Muscle of arm (tissue), 14 donors: ENCODE measurements around the gene GIT2. TPM values are rescaled to one million over a fixed set of nuclear protein-coding genes. Genes with fewer than 3 reads are reported as not detected.

ENCODE experiments used
- DNase-seq: peaks from one replicate; pipeline ENCODE4 v3.0.0-alpha.2; 2013
- long read RNA-seq, 11 donors: transcript quantifications; one replicate each; lab custom pipeline, GENCODE V29; 2026
- polyA plus RNA-seq, 12 donors: library from polyadenylated mRNA; unstranded; fragments of 120-200 nt; gene quantifications; one replicate each; pipeline ENCODE4 v1.2.1, GENCODE V29; 2013; ENCODE audit not compliant: insufficient read length in 12 of 12

GIT2 gene, protein sequence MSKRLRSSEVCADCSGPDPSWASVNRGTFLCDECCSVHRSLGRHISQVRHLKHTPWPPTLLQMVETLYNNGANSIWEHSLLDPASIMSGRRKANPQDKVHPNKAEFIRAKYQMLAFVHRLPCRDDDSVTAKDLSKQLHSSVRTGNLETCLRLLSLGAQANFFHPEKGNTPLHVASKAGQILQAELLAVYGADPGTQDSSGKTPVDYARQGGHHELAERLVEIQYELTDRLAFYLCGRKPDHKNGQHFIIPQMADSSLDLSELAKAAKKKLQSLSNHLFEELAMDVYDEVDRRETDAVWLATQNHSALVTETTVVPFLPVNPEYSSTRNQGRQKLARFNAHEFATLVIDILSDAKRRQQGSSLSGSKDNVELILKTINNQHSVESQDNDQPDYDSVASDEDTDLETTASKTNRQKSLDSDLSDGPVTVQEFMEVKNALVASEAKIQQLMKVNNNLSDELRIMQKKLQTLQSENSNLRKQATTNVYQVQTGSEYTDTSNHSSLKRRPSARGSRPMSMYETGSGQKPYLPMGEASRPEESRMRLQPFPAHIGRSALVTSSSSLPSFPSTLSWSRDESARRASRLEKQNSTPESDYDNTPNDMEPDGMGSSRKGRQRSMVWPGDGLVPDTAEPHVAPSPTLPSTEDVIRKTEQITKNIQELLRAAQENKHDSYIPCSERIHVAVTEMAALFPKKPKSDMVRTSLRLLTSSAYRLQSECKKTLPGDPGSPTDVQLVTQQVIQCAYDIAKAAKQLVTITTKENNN
- polyA plus RNA-seq = 10 to 100 TPM in 11 of 12 donors, not detected in 1; 17.2 to 74.5 (median 55.2) TPM
- long read RNA-seq, donor 1, full-length matches to known transcripts = 6 of 6 reads
- long read RNA-seq, donor 1, partial matches to known transcripts = 0 of 6 reads
- long read RNA-seq, donor 1, other reads (novel, unspliced or antisense) = 0 of 6 reads
- long read RNA-seq, donor 2, full-length matches to known transcripts = 8 of 8 reads
- long read RNA-seq, donor 2, partial matches to known transcripts = 0 of 8 reads
- long read RNA-seq, donor 2, other reads (novel, unspliced or antisense) = 0 of 8 reads
- long read RNA-seq, donor 3 = 0 reads
- long read RNA-seq, donor 4, full-length matches to known transcripts = 1 of 1 reads
- long read RNA-seq, donor 4, partial matches to known transcripts = 0 of 1 reads
- long read RNA-seq, donor 4, other reads (novel, unspliced or antisense) = 0 of 1 reads
- long read RNA-seq, donor 5 = 0 reads
- long read RNA-seq, donor 6, partial matches to known transcripts = 0 of 4 reads
- long read RNA-seq, donor 6, other reads (novel, unspliced or antisense) = 0 of 4 reads
- long read RNA-seq, donor 7, partial matches to known transcripts = 0 of 1 reads
- long read RNA-seq, donor 7, other reads (novel, unspliced or antisense) = 0 of 1 reads
- long read RNA-seq, donor 8, full-length matches to known transcripts = 8 of 33 reads
- long read RNA-seq, donor 8, partial matches to known transcripts = 20 of 33 reads
- long read RNA-seq, donor 8, other reads (novel, unspliced or antisense) = 5 of 33 reads
- long read RNA-seq, donor 9, partial matches to known transcripts = 0 of 1 reads
- long read RNA-seq, donor 9, other reads (novel, unspliced or antisense) = 0 of 1 reads
- long read RNA-seq, donor 10, full-length matches to known transcripts = 8 of 24 reads
- long read RNA-seq, donor 10, partial matches to known transcripts = 16 of 24 reads
- long read RNA-seq, donor 10, other reads (novel, unspliced or antisense) = 0 of 24 reads
- long read RNA-seq, donor 11, full-length matches to known transcripts = 1 of 1 reads
- long read RNA-seq, donor 11, partial matches to known transcripts = 0 of 1 reads
- long read RNA-seq, donor 11, other reads (novel, unspliced or antisense) = 0 of 1 reads

DNA sequence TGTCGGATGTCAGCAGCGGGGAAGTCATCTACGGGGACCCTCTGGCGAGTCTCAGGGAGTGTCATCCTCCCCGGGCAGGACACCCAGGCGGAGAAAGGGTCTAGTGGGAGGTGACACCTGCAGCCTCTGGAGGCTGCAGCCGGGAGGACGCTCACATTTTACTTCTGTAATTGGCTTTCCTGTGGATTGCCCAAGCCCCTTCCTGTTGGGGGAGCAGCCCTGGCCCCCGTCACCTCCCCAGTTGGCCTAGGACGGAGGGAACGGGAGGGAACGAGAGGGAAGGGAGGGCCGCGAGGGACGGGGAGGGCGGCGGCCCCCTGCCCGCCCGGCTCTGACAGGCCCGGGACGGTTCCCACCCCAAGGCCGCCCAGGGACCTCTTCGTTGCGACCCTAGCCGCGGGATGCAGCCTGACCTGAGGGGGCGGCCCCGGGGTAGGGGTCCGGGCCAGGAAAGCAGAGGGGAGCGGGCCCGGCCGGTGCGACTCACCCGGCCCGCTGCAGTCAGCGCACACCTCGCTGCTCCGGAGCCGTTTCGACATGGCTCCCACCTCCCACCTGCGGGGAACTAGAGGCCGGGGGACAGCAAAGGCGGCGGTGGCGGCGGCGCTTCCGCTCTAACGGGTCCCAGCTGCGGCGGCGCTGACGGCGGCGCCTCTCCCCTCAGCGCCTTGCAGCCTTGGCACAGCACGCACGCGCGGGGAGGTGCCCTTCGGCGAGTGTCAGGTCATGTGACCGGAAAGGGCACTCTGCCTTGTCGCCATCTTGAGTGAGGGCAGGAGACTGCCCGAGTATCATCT lies at the start of gene GIT2:
Gene GIT2 (minus strand): TSS at position 683 of the 797 bp plus-strand sequence. CDS start 144 bp downstream, at position 539.
- peak; percentile 92 for DNase-seq

DNA sequence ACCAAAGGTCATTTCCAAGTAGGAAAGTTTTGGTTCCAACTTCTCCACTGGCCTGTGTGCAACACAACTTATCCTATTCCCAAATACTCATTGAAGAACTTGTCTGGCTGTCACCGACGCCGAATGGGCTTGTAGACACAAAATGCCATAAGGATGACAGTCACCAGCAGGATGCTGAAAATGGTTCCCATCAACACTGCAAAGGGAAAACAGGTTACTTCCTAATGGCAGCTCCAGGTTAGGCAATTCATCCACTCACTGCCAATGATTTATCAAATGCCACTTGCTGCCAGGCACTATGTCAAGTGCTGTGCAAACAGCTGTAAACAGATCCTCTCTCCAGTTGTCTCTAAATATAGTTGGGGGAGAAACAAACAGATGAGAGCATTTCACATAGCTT lies 46.1 kb upstream of the GIT2 start:
- DNase-seq = no peak

DNA sequence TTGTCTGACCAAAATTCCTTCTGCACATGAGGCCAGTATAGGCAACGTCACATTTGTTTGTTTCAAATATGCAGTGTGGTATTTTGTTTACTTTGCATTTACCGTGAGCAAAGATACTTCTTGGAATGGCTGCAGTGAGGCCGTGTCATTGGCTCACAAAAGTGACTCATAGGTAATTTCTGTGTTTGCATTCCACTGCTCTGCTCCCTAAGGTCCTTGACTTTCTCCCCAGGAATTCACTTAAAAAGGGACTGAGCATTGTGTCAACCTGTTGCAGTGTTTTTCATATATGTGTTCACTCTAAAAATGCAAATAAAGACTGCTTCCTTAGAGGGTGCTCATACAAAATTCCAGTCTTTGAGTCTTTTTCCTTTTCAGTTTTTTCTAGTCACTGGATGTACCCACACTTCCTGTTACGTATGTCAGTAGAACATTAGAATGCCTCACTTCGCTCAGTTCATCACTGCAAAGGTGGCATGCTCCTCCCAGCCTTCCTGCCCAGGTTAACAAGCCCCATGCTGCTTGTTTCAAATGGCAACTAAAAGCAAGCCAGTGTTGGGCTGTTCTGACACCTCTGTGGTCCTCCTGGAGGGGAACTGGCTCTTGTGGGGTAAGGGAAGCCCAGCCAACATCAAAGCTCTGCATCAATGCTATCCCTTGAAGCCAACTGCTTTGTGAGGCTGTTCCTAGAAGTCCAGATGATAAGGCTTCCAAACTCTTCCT lies 43.1 kb upstream of the GIT2 start:
- DNase-seq = no peak

DNA sequence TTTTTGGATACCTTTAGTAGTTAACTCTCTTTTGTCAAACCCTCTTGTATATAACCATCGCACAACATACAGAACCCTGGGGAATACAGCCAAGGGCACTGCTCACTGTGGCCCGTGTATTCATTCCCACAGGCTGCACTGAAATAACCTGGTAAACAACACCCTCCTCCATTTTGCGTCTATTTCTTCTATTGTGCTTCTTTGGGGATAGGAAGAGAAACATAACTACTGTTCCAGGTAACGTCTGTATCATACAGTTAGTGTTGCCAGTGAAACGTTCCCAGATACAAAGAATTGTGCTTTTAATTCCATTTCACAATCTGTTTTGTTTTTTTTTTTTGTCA lies 42.5 kb upstream of the GIT2 start:
- no peak for DNase-seq

DNA sequence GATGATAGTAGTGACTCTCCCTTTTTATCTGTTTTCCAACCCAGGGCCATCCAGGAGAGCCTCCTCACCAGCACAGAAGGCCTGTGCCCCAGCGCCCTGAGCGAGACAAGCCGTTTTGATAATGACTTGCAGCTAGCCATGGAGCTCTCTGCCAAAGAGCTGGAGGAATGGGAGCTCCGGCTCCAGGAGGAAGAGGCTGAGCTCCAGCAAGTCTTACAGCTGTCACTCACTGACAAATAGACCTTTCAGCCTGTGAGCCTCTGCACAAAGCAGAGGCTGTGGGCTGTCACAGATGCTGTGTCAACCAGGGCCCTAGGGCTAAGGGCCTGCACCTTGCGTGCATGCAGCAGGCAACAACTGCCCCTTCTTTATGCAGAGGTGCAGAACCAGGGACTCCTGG lies 41.1 kb upstream of the GIT2 start:
- no peak for DNase-seq

DNA sequence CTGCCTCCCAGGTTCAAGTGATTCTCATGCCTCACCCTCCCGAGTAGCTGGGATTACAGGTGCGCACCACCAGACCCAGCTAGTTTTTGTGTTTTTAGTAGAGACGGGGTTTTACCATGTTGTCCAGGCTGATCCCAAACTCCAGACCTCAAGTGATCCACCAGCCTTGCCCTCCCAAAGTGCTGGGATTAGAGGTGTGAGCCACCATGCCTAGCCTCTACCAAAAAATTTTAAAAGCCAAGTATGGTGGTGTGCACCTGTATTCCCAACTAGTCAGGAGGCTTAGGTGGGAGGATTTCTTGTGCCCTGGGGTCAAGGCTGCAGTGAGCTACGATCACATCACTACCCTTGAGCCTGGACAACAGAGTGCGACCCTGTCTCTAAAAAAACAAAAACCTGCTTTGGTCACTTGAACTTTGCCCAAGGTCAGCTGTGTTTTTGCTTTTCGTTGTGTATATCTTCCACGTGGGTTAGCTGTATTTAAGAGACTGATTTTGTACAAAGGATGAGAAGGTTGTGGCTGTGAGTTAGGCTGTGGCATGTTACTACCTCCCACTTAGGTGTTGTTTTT lies 39.5 kb upstream of the GIT2 start:
- DNase-seq = no peak

DNA sequence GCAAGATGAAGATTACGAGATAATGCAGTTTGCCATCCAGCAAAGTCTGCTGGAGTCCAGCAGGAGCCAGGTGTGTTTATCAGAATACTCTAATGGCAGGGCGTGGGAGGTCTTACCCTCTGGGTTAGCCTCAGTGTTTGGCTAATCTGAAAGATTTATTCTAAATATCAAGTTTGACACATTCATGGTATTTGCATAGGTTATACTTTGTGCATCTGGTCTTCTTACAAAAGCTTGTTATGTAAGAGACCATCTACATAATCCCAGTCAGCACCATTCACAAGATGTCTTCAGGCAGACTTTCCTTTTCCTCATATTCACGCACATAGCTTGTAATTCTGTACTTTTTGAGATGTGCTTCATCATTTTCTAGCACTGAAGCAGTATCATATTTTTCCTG lies 37.7 kb upstream of the GIT2 start:
- DNase-seq = no peak

DNA sequence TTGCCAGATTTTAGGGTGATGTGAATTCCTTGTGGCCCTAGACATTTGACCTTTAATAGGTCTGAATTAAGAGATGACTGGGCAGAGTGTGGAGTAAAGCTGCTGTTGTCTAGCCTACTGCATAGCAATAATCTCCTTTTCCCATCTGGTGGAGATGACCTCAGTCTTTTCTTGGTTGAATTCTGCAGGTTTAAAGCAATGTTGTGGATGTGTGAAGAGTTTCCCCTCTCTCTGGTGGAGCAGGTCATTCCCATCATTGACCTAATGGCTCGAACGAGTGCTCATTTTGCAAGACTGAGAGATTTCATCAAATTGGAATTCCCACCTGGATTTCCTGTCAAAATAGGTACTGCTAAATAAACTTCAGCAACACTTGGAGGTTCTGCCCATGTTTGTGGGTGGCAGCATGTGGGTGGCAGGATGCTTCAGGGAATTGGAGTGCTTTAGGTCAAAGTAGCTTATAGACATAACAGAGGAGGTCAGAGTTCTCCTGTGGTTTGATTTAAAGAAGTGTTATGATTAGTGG lies 33.2 kb upstream of the GIT2 start:
- no peak for DNase-seq

DNA sequence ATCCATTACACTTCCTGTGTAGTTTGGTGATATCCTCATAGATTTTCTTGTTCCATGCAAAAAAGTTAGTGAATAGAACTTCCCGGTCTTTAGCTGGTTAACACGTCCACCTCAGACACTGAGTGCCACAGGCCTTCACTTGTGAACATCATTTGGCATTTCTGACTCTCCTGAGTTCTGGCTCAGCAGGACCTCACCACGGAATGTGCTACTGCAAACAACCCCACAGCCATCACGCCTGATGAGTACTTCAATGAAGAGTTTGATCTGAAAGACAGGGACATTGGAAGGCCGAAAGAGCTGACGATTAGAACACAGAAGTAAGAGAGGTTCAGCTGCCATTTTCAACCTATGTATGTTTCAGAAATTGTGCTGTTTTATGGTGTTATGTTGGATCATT lies 32.2 kb upstream of the GIT2 start:
- DNase-seq = no peak

DNA sequence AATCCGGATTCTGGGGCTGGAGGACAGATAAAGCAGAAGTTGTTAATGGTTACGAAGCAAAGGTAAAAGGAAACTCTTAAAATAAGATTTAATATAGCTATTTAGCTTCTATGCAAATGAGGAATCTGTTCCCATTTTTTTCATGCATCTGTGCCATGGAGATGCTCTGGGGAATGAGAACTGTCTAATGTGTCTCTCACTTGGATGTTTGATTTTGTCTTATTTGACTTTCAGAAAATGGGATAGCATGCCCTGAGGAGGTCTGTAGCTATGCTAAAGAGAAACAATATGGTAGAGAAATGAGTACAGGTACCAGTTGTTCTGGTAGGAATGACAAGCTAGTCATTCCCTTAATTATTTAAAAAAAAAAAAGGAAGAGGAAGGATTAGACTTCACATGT lies 27.9 kb upstream of the GIT2 start:
- DNase-seq = no peak

DNA sequence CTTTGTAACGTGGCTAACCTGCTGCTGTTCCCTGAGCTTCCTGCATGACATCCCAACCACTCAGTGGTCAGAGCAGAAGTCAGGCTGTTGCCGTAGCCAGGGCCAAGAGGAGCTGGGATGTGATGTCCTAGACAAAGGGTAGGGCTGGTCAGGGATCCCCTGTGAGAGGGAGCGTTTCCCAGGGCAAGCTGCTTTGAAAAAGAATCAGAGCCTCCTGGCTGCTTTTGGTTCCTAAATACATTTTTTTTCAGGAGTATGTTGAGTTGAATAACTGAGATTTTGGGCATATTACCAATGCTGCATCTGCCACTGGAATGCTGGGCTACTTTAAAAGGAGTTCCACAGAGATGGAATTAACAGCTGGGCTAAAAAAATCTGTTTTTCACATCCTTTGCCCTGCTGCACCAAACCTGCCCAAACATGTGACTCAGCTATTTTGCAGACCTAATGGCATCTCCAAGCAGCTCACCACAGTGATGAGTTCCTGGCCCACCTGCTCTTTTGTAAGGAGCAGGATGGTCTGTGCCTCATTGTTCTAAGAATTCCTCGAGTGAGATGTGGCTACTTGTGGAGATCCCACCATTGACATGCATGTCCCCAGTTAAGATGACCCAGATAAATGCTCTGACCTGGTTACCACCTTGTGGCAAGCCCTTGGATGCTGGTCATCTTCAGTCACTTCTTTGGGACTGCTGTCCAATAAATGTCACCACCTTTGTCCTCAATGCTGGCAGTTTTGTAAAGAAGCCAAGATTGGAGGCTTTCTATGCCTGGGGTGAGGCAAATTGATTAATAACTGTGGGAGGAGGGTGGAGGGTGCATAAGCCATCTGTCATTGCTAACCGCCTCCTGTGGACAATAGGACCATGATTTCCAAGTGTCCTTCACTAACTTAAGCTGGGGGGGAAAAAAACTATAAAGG lies 27.2 kb upstream of the GIT2 start:
- peak; percentile 67 for DNase-seq

DNA sequence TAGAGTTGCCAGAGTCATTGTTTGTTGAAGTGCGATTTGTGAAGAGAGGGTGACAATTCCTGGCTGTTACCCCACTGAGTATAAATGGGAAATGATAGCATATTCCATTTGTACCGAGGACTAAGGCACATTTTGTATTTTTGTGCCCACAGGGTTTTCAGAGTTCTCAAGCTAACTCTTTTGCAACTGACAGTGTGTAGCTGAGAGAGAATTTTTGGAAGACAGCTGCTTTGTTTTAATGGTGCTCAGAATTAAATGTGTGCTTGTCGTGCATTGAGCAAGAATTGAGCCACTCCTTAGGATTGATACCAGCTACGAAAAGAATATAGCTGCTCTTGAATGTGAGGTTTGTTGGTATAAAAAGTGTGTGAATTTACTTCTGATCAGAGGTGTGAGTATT lies 24.8 kb upstream of the GIT2 start:
- no peak for DNase-seq

DNA sequence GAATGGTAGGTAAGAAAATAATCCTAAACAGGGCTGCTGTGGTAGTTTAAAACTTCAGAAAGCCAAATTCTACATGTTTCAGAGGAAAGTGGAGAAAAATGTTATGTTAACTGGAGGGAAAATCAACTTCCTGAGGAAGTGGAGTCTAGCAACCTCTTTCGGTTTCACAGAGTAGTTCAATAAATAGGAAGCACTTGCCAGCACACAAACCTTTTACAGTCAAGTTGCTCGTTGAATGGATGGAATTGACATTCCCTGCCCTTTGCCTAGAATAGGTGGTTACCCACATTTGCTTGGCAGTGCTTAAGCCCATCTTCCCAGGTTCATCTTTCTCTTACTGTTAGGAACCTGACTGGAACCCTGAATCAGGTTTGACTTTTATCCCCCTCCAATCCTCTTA lies 19.0 kb upstream of the GIT2 start:
- DNase-seq = no peak

DNA sequence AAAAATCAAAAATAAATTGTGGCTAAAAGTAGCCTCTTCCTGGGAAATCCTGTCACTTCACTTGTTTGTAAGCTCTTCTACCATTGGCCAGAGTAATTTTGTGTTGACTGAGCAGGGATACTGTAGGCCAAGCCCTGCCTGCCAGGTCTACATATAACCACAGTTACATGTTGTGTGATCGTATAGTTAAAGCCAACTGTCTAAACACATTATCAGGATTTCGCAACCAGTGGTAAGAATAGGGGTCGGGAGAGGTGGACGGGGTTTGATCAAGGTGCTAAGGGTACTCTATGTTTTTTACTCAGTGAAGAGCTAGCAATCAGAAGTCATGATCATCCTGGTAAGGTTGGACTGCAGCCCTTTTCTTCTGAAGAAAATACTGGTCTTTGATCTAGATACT lies 16.5 kb upstream of the GIT2 start:
- DNase-seq = no peak

DNA sequence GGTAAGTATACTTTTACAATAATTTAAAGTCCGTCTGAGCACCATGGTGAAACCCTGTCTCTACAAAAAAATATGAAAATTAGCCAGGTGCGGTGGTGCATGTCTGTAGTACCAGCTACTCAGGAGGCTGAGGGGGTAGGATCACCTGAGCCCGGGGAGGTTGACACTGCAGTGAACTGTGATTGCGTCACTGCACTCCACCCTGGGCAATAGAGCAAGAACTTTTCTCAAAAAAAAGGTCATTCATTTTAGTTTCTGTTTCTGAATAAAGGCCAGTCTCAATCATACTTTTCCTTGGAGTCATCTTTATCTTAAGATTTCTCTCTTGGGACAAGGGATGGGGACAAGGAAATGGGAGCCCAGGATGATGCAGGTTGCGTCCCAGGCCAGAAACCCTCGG lies 16.0 kb upstream of the GIT2 start:
- no peak for DNase-seq

DNA sequence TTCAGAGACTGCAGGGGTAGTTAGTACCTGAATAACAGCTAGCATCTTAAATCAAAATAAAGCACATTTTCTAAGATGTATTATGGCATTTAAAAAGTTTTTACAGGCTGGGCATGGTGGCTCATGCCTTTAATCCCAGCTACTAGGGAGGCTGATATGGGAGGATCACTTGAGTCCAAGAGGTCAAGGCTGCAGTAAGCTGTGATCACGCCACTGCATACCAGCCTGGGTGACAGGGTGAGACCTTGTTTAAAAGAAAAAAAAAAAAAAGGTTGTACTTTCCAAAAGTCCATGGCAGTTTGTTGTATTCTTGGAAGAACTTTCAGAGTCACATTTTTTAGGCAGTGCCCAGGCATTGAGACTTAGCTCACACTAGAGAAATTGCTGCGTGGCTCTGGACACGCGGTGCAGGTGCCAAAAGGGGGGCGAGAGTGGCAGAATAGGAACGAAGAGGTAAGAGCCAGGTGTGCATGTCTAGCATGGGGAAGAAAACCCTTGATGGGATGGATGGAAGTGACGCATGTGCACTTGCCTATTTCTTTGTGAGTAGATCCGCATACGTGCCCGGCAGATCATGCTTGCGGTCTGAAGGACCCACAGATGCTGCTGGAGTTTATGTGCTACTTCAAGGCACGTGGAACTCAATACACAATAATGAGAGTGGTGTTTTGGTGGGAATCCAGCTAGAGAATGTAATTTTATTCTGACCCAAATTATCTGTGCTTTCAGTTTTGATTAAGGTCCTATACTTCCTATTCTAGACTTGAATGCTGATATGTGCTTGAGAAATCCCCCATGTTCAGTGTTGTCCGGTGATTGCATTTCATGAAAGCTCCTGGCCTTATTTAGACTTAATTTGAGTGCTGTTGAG lies 14.9 kb upstream of the GIT2 start:
- DNase-seq = no peak
